HG02852 (cell line): ENCODE data around the gene OR10A3.
A peak's percentile ranks its signal among the peaks of the same experiment; 100 is the strongest.
"Not testable (repeated sequence)": the region's sequence is repeated elsewhere in the genome, so short reads cannot be mapped to it uniquely, and the experiment has no call there.

Experiments used
- ATAC-seq: cut with Tn5 transposase; IDR thresholded peaks from one replicate; pipeline ENCODE4 v1.9.1; 2021; ENCODE audit warnings: mild to moderate bottlenecking, moderate library complexity; ENCODE audit not compliant: unreplicated experiment

The OR10A3 gene

GRCh38 chr11:7941608-7942007 is at the start of gene OR10A3:
OR10A3 (minus strand) TSS chr11:7941708; CDS start chr11:7939520, 2,188 bp downstream.
- no peak for ATAC-seq

- ATAC-seq = not testable (repeated sequence)
Observed at GRCh38 chr11:7987560-7987883, 46.0 kb upstream of the OR10A3 start.

GRCh38 chr11:7986768-7987559 is 45.5 kb upstream of the OR10A3 start, which contains the start of gene EIF3F:
EIF3F (plus strand) TSS chr11:7987337; CDS start chr11:7987353, 16 bp downstream.
- peak; percentile 97 for ATAC-seq

- ATAC-seq = no peak
Observed at GRCh38 chr11:7983832-7984590, 42.5 kb upstream of the OR10A3 start.

GRCh38 chr11:7982582-7983119 is 41.1 kb upstream of the OR10A3 start:
- ATAC-seq = no peak

- no peak for ATAC-seq
Observed at GRCh38 chr11:7981619-7982157, 40.2 kb upstream of the OR10A3 start.

- ATAC-seq = no peak
Observed at GRCh38 chr11:7977232-7977917, 35.9 kb upstream of the OR10A3 start.

- ATAC-seq = no peak
Observed at GRCh38 chr11:7974668-7975067, 33.2 kb upstream of the OR10A3 start.

GRCh38 chr11:7973011-7973410 is 31.5 kb upstream of the OR10A3 start:
- ATAC-seq = no peak

- no peak for ATAC-seq
Observed at GRCh38 chr11:7971846-7972245, 30.3 kb upstream of the OR10A3 start.

GRCh38 chr11:7969756-7970646 is 28.5 kb upstream of the OR10A3 start:
- no peak for ATAC-seq

- no peak for ATAC-seq
Observed at GRCh38 chr11:7968686-7969085, 27.2 kb upstream of the OR10A3 start.

GRCh38 chr11:7967826-7968225 is 26.3 kb upstream of the OR10A3 start:
- no peak for ATAC-seq

GRCh38 chr11:7967097-7967496 is 25.6 kb upstream of the OR10A3 start:
- ATAC-seq = no peak

GRCh38 chr11:7965386-7965785 is 23.9 kb upstream of the OR10A3 start, which contains the start of gene NLRP10:
NLRP10 (minus strand) TSS chr11:7965447; CDS start chr11:7963495, 1,952 bp downstream.
- ATAC-seq = no peak

GRCh38 chr11:7964873-7965272 is 23.4 kb upstream of the OR10A3 start:
- ATAC-seq = no peak

GRCh38 chr11:7964261-7964660 is 22.8 kb upstream of the OR10A3 start:
- ATAC-seq = no peak

GRCh38 chr11:7955191-7955590 is 13.7 kb upstream of the OR10A3 start:
- ATAC-seq = no peak

- ATAC-seq = no peak
Observed at GRCh38 chr11:7949934-7950333, 8.4 kb upstream of the OR10A3 start.

GRCh38 chr11:7944123-7944522 is 2.6 kb upstream of the OR10A3 start:
- no peak for ATAC-seq
